SIG-M5 treated with dmso at 0.1 percent for 504 hours (cell line): ENCODE measurements around the gene NTSR1.

ENCODE experiments used
- DNase-seq: peaks from one replicate; lab custom pipeline; 2025; ENCODE audit not compliant: unreplicated experiment; lab: John Stamatoyannopoulos, UW

NTSR1 gene

DNA sequence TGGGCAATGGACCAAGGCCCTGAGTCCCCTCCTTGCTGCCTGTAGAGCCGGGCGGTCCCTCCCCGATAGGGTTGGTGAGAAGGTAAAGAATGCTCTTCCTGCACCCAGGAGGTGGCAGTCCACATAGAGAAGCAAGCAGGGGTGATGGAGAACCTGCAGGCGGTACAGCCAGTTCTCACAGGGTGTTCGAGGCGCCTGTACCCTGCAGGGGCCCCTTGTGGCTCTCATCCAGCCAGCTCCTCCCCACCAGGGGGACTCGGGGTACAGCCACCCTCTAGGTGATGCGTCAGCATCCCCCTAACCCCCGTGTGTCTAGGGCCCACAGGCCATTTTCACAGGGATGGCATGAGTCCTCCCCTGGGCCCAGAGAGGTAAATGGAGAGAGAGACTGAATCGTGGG, 103.1 kb downstream of the NTSR1 start:
- DNase-seq = no peak
